HEK293T (cell line): ENCODE measurements around the gene FBXO28.

Experiments used
- BHLHE40 ChIP-seq: fragments of 450-650 bp; IDR thresholded peaks from 2 replicates; pipeline ENCODE4 v1.6.1; 2016; ENCODE audit warnings: mild to moderate bottlenecking, moderate library complexity, borderline replicate concordance
- FOXK2 ChIP-seq: fragments of 450-650 bp; IDR thresholded peaks from 2 replicates; pipeline ENCODE4 v1.6.1; 2016; ENCODE audit warnings: mild to moderate bottlenecking
- SP1 ChIP-seq: fragments of 450-650 bp; IDR thresholded peaks from 2 replicates; pipeline ENCODE4 v1.6.1; 2017
- SUZ12 ChIP-seq: fragments of 450-650 bp; IDR thresholded peaks from 2 replicates; pipeline ENCODE4 v1.6.1; 2016; ENCODE audit warnings: mild to moderate bottlenecking
- TARDBP ChIP-seq: fragments of 450-650 bp; IDR thresholded peaks from 2 replicates; pipeline ENCODE4 v1.6.1; 2016

DNA sequence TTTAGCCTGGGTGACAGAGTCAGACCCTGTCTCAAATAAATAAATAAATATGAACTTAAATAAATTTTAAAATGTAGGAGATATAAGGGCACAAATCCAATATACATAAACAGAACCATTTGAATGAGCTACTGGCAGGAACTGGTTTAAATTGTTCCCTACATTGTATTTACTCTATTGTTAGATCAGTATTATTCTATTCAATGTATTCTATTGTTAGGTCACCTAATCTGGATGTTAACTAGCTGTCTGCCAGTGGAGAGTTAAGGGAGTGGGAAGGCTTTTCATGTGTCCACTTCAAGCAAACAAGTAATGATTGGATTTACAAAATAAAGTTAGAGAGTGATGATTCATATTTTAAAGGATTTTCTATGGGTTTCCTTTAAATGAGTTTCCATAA is 4.9 kb upstream of the FBXO28 start:
- TF ChIP-seq SP1 (no peak), SUZ12 (no peak), TARDBP (no peak), FOXK2 (no peak), BHLHE40 (no peak)
